ENCODE data around the gene BRPF3. TPM values are rescaled to one million over a fixed set of nuclear protein-coding genes. Genes with fewer than 3 reads are reported as not detected.
A peak's percentile ranks its signal among the peaks of the same experiment; 100 is the strongest.

The BRPF3 gene
- total RNA-seq, 1 donor from 2014 or later = 6.3 TPM

DNA sequence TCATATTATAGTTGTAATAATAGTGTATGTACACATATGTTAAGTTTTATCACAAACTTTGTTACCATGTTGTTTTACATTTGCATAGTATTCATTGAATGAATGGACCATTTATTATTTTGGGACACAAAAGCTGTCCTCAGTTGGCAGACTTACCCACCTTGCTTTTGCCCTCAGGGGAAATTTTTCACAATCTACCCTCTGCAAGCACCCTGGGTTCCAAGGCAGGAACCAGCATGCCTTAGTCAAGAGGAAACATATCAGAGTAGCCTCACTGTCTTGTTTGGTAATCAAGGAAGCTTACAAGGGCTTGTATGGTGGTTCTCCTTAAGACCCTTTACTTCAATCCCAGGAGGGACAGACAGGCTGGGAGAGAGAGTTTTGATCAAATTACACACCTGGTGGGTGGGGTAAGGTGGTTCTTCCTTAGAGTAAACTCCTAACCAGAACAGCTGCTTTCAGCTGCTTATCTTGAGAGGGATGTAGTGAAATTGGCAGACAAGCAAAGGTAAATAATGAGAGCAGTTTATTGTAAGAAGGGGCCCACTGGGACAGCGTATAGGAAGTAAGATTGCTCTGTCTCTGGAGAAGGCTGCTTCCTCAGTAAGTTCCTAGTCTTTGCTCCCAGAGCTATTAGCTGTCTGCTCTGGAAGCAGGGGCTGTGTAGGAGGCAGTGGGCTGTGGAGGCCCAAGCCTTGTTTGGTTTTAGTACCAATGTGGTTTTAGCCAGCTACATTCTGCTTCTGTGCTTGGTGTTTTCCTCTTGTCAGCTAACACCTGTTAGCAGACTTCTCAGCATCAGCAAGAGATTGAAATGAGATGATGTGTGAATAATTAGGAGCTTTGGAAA lies 31.1 kb downstream of the BRPF3 start:
- no peak for FAIRE-seq
- Histone ChIP-seq H3K4me3 (ENCODE audit: low read depth, low read length) (no peak overlapping the region), H3K27me3 (ENCODE audit: control insufficient read depth, insufficient read depth, low read length) (no peaks in the 10 kb centered on the region), H3K36me3 (ENCODE audit: control insufficient read depth, insufficient read depth, low read length) (peaks cover 10% of the 10 kb centered on the region)
- TF ChIP-seq, protein P1, sequence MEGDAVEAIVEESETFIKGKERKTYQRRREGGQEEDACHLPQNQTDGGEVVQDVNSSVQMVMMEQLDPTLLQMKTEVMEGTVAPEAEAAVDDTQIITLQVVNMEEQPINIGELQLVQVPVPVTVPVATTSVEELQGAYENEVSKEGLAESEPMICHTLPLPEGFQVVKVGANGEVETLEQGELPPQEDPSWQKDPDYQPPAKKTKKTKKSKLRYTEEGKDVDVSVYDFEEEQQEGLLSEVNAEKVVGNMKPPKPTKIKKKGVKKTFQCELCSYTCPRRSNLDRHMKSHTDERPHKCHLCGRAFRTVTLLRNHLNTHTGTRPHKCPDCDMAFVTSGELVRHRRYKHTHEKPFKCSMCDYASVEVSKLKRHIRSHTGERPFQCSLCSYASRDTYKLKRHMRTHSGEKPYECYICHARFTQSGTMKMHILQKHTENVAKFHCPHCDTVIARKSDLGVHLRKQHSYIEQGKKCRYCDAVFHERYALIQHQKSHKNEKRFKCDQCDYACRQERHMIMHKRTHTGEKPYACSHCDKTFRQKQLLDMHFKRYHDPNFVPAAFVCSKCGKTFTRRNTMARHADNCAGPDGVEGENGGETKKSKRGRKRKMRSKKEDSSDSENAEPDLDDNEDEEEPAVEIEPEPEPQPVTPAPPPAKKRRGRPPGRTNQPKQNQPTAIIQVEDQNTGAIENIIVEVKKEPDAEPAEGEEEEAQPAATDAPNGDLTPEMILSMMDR (IDR thresholded peaks at IDR 0.05; ENCODE audit: insufficient read depth, low read length, severe bottlenecking) = no peak
- DNase-seq (ENCODE audit: low read depth) = peak; percentile 91

- FAIRE-seq (no peak), DNase-seq (ENCODE audit: low read depth) (no peak)
- Histone ChIP-seq H3K4me3 (ENCODE audit: low read depth, low read length) (no peak overlapping the region), H3K27me3 (ENCODE audit: control insufficient read depth, insufficient read depth, low read length) (no peaks in the 10 kb centered on the region), H3K36me3 (ENCODE audit: control insufficient read depth, insufficient read depth, low read length) (peaks cover 8% of the 10 kb centered on the region)
- TF ChIP-seq, protein P1 (IDR thresholded peaks at IDR 0.05; ENCODE audit: insufficient read depth, low read length, severe bottlenecking) = no peak
Measured at GRCh38 chr6:36229223-36229622, 32.7 kb downstream of the BRPF3 start.

DNA sequence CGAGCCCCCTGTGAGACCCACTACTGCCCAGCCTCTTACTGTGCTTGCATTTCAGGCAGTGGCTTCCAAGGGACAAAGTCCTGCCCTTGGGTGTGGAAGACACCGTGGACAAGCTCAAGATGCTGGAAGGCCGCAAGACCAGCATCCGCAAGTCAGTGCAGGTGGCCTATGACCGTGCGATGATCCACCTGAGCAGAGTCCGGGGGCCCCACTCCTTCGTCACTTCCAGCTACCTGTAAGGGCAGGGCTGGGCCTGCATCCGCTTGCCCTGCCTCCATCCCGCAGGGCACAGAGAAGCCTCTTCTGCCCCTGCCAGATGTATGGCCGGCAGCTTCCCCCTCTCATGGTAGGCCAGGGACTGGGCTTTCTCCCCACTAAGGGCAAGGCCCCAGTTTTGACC lies 33.8 kb downstream of the BRPF3 start:
- no peaks in the 10 kb centered on the region for H3K27me3 ChIP-seq (ENCODE audit: control insufficient read depth, insufficient read depth, low read length)
- TF ChIP-seq, protein P1 (IDR thresholded peaks at IDR 0.05; ENCODE audit: insufficient read depth, low read length, severe bottlenecking) = no peak
- H3K4me3 ChIP-seq (ENCODE audit: low read depth, low read length) = no peak overlapping the region
- FAIRE-seq (no peak), DNase-seq (ENCODE audit: low read depth) (peak; percentile 78)
- H3K36me3 ChIP-seq (ENCODE audit: control insufficient read depth, insufficient read depth, low read length) = peaks cover 7% of the 10 kb centered on the region

- TF ChIP-seq, protein P1 (IDR thresholded peaks at IDR 0.05; ENCODE audit: insufficient read depth, low read length, severe bottlenecking) = no peak
- Histone ChIP-seq H3K27me3 (ENCODE audit: control insufficient read depth, insufficient read depth, low read length) (no peaks in the 10 kb centered on the region), H3K4me3 (ENCODE audit: low read depth, low read length) (no peak overlapping the region), H3K36me3 (ENCODE audit: control insufficient read depth, insufficient read depth, low read length) (peaks cover 7% of the 10 kb centered on the region)
- no peak for FAIRE-seq
- DNase-seq (ENCODE audit: low read depth) = no peak
Measured at GRCh38 chr6:36232172-36232571, 35.6 kb downstream of the BRPF3 start.

DNA sequence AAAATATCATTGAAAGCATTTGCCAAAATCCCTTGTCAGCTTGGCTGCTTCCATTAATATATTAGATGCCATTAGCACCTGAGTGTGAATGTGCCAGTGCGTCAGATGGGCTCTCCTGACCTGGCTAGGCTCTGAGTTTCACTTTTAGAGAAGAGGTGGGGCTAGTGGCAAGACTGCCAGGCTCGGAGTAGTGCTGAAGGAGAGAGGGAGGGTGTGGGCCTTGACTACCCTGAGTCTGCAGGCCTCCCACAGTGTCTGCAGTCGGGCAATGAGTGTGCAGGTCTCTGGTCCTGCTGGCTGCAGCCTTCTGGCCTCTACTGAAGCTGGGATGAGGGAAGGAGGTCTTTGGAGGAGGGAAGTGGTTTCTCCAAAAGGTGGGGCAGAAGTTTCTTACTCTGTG lies 38.8 kb downstream of the BRPF3 start:
- DNase-seq (ENCODE audit: low read depth) (no peak), FAIRE-seq (no peak)
- Histone ChIP-seq H3K27me3 (ENCODE audit: control insufficient read depth, insufficient read depth, low read length) (no peaks in the 10 kb centered on the region), H3K4me3 (ENCODE audit: low read depth, low read length) (no peak overlapping the region), H3K36me3 (ENCODE audit: control insufficient read depth, insufficient read depth, low read length) (peaks cover 2% of the 10 kb centered on the region)
- TF ChIP-seq, protein P1 (IDR thresholded peaks at IDR 0.05; ENCODE audit: insufficient read depth, low read length, severe bottlenecking) = no peak

Measured in bronchial epithelial cell (primary cell).